ENCODE results near the gene AGFG2. TPM values are rescaled to one million over a fixed set of nuclear protein-coding genes. Genes with fewer than 3 reads are reported as not detected.

The AGFG2 gene
- total and polyA plus RNA-seq, 5 donors = 17.3 to 26.3 (median 22.7) TPM

DNA sequence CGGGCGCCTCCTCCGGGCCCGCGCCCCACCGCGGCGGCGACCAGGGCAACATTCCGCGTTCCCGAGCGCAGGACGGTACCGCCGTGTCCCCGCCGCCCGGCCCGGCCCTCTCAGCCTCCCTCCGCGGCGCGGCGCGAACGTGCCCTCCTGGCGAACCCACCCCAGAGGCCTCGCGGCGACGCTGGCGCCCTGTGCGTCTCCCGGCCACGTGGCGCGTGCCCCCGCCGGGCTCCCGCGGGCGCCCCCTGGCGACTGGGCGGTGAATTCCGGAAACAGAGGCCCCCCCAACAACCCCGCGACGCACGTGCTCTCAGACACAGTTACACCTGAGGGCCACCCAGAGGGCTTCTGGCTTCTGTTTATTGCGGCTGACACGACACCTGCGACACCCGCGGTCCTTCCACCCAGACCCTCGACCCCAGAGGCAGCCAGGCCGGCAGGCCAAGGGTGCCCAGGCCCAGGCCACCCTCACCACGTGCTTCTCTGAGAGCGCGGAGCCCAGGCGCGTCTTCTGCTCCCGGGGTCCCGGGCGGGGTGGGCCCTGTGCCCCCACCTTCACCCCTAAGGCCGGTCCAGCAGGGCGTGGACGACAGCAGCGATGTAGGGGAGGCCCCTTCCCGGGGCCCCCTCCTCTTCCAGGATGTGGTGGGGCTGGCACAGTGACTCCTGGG lies 34.8 kb downstream of the AGFG2 start, which contains the start of gene SAP25:
Gene SAP25 (minus strand): TSS at position 210 of the 671 bp plus-strand sequence. CDS start 158 bp downstream, at position 52.
- Histone ChIP-seq H3K27me3 (ENCODE audit: control insufficient read depth, insufficient read depth) (no peaks in the 10 kb centered on the region), H3K27ac (ENCODE audit: low read length) (no peak within 1 kb of the TSS), H3K9me3 (ENCODE audit: control insufficient read depth, low read length) (no peaks in the 10 kb centered on the region), H3K4me3 (ENCODE audit: low read length) (no peak within 1 kb of the TSS), H3K4me1 (ENCODE audit: control insufficient read depth, insufficient read depth, low read length) (peaks cover 2% of the 10 kb centered on the region)
- DNase-seq = peak in 1 of 3 donors; percentile 65
- ATAC-seq = no peak
- WGBS = 87% methylated on average over 70 of the region's 70 CpGs
- intact Hi-C loops (cut with DNase I) = no loop called here

- ATAC-seq (no peak), DNase-seq (peak in 1 of 3 donors; percentile 59)
- no peak overlapping the region for H3K27ac ChIP-seq (ENCODE audit: low read length)
- H3K4me3 ChIP-seq (ENCODE audit: low read length) = no peak overlapping the region
- no peaks in the 10 kb centered on the region for H3K9me3 ChIP-seq (ENCODE audit: control insufficient read depth, low read length)
- 90% methylated on average over 44 of the region's 44 CpGs for WGBS
- no peaks in the 10 kb centered on the region for H3K27me3 ChIP-seq (ENCODE audit: control insufficient read depth, insufficient read depth)
- H3K4me1 ChIP-seq (ENCODE audit: control insufficient read depth, insufficient read depth, low read length) = peaks cover 2% of the 10 kb centered on the region
- intact Hi-C loops (cut with DNase I) = no loop called here
Observed at GRCh38 chr7:100574362-100575205, 35.6 kb downstream of the AGFG2 start.

GRCh38 chr7:100575206-100575631 lies 36.2 kb downstream of the AGFG2 start:
- H3K4me1 ChIP-seq (ENCODE audit: control insufficient read depth, insufficient read depth, low read length) = no peaks in the 10 kb centered on the region
- no peak overlapping the region for H3K27ac ChIP-seq (ENCODE audit: low read length)
- intact Hi-C loops (cut with DNase I) = no loop called here
- H3K27me3 ChIP-seq (ENCODE audit: control insufficient read depth, insufficient read depth) = no peaks in the 10 kb centered on the region
- H3K9me3 ChIP-seq (ENCODE audit: control insufficient read depth, low read length) = no peaks in the 10 kb centered on the region
- H3K4me3 ChIP-seq (ENCODE audit: low read length) = no peak overlapping the region
- WGBS = 74% methylated on average over 14 of the region's 14 CpGs
- DNase-seq (peak in 1 of 3 donors; percentile 52), ATAC-seq (peak in 1 of 2 donors; percentile 2)

DNA sequence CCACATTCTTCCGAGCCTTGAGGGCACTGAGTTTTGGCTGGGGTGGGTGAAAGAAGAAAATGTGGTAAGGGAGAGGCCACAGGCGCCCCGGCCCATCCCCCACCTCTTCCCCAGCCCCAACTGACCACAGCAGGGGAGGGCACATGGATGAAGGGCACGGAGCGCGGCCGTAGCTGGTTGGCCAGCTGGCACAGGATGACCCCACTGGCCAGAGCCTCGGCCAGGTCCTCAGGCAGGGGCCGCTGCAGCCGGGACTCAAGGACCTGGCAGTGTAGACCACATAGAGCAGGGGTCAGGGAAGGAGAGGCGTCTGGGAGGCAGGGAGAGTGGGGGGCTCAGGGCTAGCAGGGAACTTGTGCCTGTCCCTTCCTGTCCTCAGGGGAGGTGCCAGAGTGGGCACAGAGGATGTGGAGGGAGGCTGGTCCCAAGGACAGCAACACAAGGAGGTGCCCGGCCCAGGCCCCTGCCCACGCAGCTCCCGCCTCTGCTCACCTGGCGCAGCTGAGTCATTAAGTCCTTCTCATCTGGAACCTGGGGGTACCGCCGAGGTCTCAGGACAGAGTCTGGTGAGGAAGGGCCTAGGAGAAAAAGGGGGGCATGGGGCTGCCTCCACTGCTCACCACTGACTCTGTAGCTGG lies 36.9 kb downstream of the AGFG2 start:
- H3K27ac ChIP-seq (ENCODE audit: low read length) = no peak overlapping the region
- DNase-seq (peak in 1 of 3 donors; percentile 61), ATAC-seq (no peak)
- H3K27me3 ChIP-seq (ENCODE audit: control insufficient read depth, insufficient read depth) = no peaks in the 10 kb centered on the region
- 89% methylated on average over 17 of the region's 17 CpGs for WGBS
- intact Hi-C loops (cut with DNase I) = no loop called here
- H3K9me3 ChIP-seq (ENCODE audit: control insufficient read depth, low read length) = no peaks in the 10 kb centered on the region
- no peaks in the 10 kb centered on the region for H3K4me1 ChIP-seq (ENCODE audit: control insufficient read depth, insufficient read depth, low read length)
- no peak overlapping the region for H3K4me3 ChIP-seq (ENCODE audit: low read length)

- H3K27ac ChIP-seq (ENCODE audit: low read length) = no peak overlapping the region
- ATAC-seq (no peak), DNase-seq (peak in 1 of 3 donors; percentile 20)
- WGBS = 96% methylated on average over 13 of the region's 13 CpGs
- no peaks in the 10 kb centered on the region for H3K27me3 ChIP-seq (ENCODE audit: control insufficient read depth, insufficient read depth)
- no peaks in the 10 kb centered on the region for H3K4me1 ChIP-seq (ENCODE audit: control insufficient read depth, insufficient read depth, low read length)
- H3K9me3 ChIP-seq (ENCODE audit: control insufficient read depth, low read length) = no peaks in the 10 kb centered on the region
- intact Hi-C loops (cut with DNase I) = no loop called here
- no peak overlapping the region for H3K4me3 ChIP-seq (ENCODE audit: low read length)
Observed at GRCh38 chr7:100576384-100576993, 37.5 kb downstream of the AGFG2 start.

GRCh38 chr7:100577103-100577502 lies 38.1 kb downstream of the AGFG2 start:
- Histone ChIP-seq H3K4me3 (ENCODE audit: low read length) (no peak overlapping the region), H3K27me3 (ENCODE audit: control insufficient read depth, insufficient read depth) (no peaks in the 10 kb centered on the region), H3K4me1 (ENCODE audit: control insufficient read depth, insufficient read depth, low read length) (no peaks in the 10 kb centered on the region), H3K27ac (ENCODE audit: low read length) (no peak overlapping the region), H3K9me3 (ENCODE audit: control insufficient read depth, low read length) (no peaks in the 10 kb centered on the region)
- ATAC-seq (no peak), DNase-seq (peak in 1 of 3 donors; percentile 66)
- 95% methylated on average over 24 of the region's 24 CpGs for WGBS
- intact Hi-C loops (cut with DNase I) = no loop called here

DNA sequence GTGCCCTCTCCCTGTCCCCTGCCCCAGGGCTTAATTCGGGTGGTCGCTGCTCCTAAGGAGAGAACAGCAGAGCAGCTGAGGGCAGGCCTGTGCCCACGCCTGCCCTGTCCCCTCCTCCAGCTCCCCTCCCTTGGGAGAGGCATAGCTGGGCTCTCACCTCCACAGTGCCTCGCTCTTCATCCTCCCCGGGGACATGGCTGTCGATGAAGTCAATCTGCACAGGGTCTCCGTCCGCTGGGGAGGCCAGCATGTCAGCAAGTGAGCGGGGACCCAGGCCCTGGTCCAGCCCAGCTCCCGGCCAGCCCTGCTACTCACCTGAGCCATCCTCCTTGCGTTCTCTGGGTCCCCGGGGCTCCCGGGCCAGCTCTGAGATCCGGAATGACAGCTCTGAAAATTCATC lies 38.5 kb downstream of the AGFG2 start:
- intact Hi-C loops (cut with DNase I) = no loop called here

DNA sequence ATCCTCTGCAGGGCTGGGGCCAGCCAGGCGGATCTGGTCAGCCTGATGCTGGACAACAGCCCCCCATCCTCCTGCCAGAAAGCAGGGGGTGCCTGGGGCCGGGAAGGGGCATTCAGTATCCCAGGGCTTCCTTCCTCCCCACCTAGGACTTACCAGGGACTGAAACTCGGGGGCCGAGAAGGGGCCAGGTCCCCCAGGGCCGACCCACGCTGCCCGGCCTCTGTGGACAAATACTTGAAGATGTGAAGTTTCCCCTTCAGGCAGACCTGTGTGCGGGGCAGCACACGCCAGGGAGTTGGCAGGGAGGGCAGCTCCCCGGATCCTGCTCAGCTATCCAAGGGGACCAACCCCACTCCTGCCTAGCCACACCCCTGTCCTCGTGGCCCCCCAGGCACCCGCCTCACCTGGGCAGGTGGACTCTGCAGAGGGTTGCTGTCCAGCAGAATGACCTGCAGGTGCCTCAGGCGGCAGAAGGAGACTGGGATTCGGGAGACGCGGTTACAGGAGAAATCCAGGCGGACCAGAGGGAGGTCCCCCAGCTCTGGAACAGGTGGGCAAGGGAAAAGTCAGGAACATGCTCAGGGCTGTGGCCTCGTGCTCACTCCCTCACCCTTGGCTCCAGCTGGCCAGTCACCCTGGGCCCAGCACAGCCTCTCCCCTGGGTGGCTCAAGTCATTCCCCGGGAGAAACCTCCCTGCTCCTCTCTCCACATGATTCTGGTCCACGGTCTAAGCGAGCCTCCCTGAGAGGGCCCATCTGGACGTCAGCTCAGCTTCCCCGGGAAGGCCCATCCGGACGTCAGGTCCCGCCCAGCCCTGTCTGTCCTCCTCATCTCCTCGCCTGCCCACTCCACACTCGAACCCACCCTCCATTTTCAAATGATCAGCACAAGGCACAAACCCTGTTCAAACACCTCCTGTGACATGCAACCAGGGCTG lies 39.5 kb downstream of the AGFG2 start:
- DNase-seq = peak in 2 of 3 donors; percentile 12 to 43
- intact Hi-C loops (cut with DNase I) = no loop called here
- no peak overlapping the region for H3K4me3 ChIP-seq (ENCODE audit: low read length)
- no peaks in the 10 kb centered on the region for H3K4me1 ChIP-seq (ENCODE audit: control insufficient read depth, insufficient read depth, low read length)
- H3K9me3 ChIP-seq (ENCODE audit: control insufficient read depth, low read length) = no peaks in the 10 kb centered on the region
- ATAC-seq = no peak
- 92% methylated on average over 28 of the region's 28 CpGs for WGBS
- no peaks in the 10 kb centered on the region for H3K27me3 ChIP-seq (ENCODE audit: control insufficient read depth, insufficient read depth)
- H3K27ac ChIP-seq (ENCODE audit: low read length) = no peak overlapping the region

More for the DNA sequence above, 38.5 kb downstream of the AGFG2 start:
- 93% methylated on average over 14 of the region's 14 CpGs for WGBS
- ATAC-seq = no peak
- Histone ChIP-seq H3K27ac (ENCODE audit: low read length) (no peak overlapping the region), H3K9me3 (ENCODE audit: control insufficient read depth, low read length) (no peaks in the 10 kb centered on the region), H3K27me3 (ENCODE audit: control insufficient read depth, insufficient read depth) (no peaks in the 10 kb centered on the region), H3K4me1 (ENCODE audit: control insufficient read depth, insufficient read depth, low read length) (no peaks in the 10 kb centered on the region), H3K4me3 (ENCODE audit: low read length) (no peak overlapping the region)
- peak in 1 of 3 donors; percentile 50 for DNase-seq

DNA sequence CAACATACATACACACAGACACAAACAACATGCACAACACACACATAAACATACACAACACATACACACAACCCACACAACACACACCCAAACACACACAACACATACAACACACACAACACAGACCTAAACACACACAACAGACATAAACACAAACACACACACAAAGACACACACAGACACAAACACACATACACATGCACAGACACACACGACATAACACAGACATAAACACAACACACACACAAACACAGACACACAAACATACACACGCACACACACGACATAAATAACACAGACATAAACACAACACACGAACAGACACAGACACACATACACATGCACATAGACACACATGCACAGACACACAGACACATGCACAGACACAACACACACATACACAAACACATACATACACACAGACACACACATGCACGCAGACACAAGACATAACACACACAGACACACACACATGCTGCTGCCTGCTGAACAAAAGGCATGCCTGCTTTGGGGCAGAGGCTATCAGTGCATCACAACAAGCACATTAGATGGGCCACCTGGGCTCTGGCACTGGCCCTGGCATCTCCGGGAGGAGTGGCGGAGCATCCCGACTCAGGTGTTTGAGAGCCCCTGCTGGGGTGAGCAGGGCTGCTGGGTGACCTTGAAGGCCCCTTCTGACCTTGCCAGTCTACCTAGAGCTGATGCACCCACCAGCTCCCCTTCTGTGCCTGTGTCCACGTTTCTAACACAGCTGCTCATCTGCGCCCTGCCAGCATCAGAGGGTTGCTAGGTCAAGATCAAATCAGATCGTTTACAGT lies 41.7 kb downstream of the AGFG2 start:
- H3K27me3 ChIP-seq (ENCODE audit: control insufficient read depth, insufficient read depth) = no peaks in the 10 kb centered on the region
- DNase-seq = peak in 2 of 3 donors; percentile 27 to 29
- intact Hi-C loops (cut with DNase I) = loop anchor here in 1 of 4 donors (10.0 kb wide), 1 partner anchor 94 kb away; the partner anchor contains the start of gene GNB2
- no peak overlapping the region for H3K4me3 ChIP-seq (ENCODE audit: low read length)
- H3K4me1 ChIP-seq (ENCODE audit: control insufficient read depth, insufficient read depth, low read length) = peaks cover 2% of the 10 kb centered on the region
- no peaks in the 10 kb centered on the region for H3K9me3 ChIP-seq (ENCODE audit: control insufficient read depth, low read length)
- no peak for ATAC-seq
- no peak overlapping the region for H3K27ac ChIP-seq (ENCODE audit: low read length)
- WGBS = 84% methylated on average over 11 of the region's 11 CpGs
